Activated CD8-positive, alpha-beta T cell treated with anti-CD3 and anti-CD28 coated beads for 36 hours (primary cell): Measurements from ENCODE around the gene CCDC40. TPM values are rescaled to one million over a fixed set of nuclear protein-coding genes. Genes with fewer than 3 reads are reported as not detected.

Experiments used
- ATAC-seq: fragments of 200-7000 bp; cut with Tn5 transposase; one replicate; pipeline ENCODE4 v1.10.0; 2021; ENCODE audit warnings: mild to moderate bottlenecking, moderate library complexity
- CTCF ChIA-PET: fragments of 350-600 bp; sonication (Branson Sonifier 250); formaldehyde crosslinking; loops from one replicate; lab custom pipeline; 2021; ENCODE audit warnings: antibody characterized with exemption; lab: Charles Lee
- POLR2A ChIA-PET: fragments of 350-600 bp; sonication (Branson Sonifier 250); formaldehyde crosslinking; loops from one replicate; lab custom pipeline; 2021; ENCODE audit warnings: antibody characterized with exemption; lab: Charles Lee
- DNase-seq: peaks from one replicate; pipeline ENCODE4 v3.0.0-alpha.2; 2020
- H3K27ac Mint-ChIP-seq: one replicate; pipeline ENCODE4 v1.8.0; 2021; ENCODE audit warnings: mild to moderate bottlenecking, mixed read lengths
- H3K27me3 Mint-ChIP-seq: one replicate; pipeline ENCODE4 v1.8.0; 2021; ENCODE audit warnings: mixed read lengths
- H3K36me3 Mint-ChIP-seq: one replicate; pipeline ENCODE4 v1.8.0; 2021; ENCODE audit warnings: low read depth, mixed read lengths
- H3K4me1 Mint-ChIP-seq: one replicate; pipeline ENCODE4 v1.8.0; 2021; ENCODE audit warnings: low read depth, mixed read lengths
- H3K4me3 Mint-ChIP-seq: one replicate; pipeline ENCODE4 v1.8.0; 2021; ENCODE audit warnings: mild to moderate bottlenecking, moderate library complexity, mixed read lengths
- H3K9me3 Mint-ChIP-seq: one replicate; pipeline ENCODE4 v1.8.0; 2021; ENCODE audit warnings: mixed read lengths
- intact Hi-C: fragments of 100-400 bp; cut with micrococcal nuclease; formaldehyde crosslinking; loops from one replicate; pipeline ENCODE4 v1.10.0; 2022
- total RNA-seq, 2 experiments: library from RNA; stranded (reverse); gene quantifications; one replicate each; pipeline ENCODE4 v1.2.3, GENCODE V29; 2021
- TF ChIP-seq, protein P1 (sequence below): fragments of 200-600 bp; IDR thresholded peaks from one replicate; pipeline ENCODE4 v1.8.0; 2022; ENCODE audit warnings: antibody characterized with exemption, mild to moderate bottlenecking

CCDC40 gene
- total RNA-seq, 2 experiments from 2014 or later, result 0.54 to 0.79 TPM

DNA sequence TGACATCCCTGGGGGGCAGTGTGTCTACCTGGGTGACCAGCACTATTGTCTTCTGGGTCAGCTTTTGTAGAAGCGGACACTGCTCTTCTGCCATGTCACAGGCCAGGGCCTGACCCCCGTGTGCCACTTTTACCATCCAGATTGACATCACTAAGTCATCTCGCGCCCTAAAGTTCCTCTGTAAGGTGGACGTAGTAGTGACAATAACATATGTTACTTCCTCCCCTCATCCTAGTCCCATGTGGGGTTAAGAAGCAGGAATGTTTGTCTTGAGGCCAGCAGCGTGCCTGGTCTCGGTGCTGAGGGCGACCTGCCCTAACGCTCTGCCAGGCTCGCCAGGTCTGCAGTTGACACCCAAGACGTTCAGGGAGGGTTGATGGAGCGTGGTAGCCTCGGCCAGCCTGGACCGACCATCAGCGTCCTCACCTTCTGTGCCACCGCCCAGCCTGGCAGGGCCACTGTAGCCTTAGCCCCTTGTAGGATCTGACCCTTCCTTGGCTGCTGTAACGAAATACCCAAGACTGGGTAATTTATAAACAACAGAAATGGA lies 85.7 kb downstream of the CCDC40 start:
- Mint-ChIP-seq H3K9me3 (no peaks in the 10 kb centered on the region), H3K4me3 (no peak overlapping the region), H3K27me3 (peaks cover 4% of the 10 kb centered on the region)

DNA sequence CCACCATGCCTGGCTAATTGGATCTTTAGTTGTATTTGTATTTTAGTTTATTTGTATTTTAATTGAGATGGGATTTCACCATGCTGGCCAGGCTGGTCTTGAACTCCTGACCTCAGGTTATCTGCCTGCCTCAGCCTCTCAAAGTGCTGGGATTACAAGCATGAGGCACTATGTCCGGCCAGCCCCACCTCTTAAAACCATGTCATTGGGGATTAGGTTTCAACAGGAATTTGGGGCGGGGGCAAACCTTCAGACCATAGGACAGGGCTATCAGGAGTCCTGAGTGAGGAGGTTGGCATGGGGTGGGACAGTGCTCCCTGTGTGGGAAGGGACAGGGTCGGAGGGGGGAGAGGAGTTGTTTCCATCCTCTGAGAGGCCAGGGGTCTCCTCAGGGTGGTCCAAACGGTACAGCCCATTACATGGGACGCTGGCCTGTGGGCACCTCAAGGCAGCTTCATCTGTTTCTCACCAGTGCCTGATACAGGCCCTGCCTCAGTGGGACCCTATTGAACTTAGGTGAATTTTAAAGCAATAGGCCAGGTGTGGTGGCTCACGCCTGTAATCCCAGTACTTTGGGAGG lies 86.6 kb downstream of the CCDC40 start:
- H3K4me3 Mint-ChIP-seq, result no peak overlapping the region
- intact Hi-C loops, result no loop called here
- TF ChIP-seq, protein P1, sequence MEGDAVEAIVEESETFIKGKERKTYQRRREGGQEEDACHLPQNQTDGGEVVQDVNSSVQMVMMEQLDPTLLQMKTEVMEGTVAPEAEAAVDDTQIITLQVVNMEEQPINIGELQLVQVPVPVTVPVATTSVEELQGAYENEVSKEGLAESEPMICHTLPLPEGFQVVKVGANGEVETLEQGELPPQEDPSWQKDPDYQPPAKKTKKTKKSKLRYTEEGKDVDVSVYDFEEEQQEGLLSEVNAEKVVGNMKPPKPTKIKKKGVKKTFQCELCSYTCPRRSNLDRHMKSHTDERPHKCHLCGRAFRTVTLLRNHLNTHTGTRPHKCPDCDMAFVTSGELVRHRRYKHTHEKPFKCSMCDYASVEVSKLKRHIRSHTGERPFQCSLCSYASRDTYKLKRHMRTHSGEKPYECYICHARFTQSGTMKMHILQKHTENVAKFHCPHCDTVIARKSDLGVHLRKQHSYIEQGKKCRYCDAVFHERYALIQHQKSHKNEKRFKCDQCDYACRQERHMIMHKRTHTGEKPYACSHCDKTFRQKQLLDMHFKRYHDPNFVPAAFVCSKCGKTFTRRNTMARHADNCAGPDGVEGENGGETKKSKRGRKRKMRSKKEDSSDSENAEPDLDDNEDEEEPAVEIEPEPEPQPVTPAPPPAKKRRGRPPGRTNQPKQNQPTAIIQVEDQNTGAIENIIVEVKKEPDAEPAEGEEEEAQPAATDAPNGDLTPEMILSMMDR, result no peak
- no peaks in the 10 kb centered on the region for H3K4me1 Mint-ChIP-seq
- CTCF ChIA-PET, result interaction anchor here (1.8 kb wide), 1 partner anchor 22 kb away, joined by 10 read pairs; the partner anchor contains the start of gene GAA
- POLR2A ChIA-PET, result no interaction called here
- no peak for ATAC-seq
- no peaks in the 10 kb centered on the region for H3K9me3 Mint-ChIP-seq
- no peaks in the 10 kb centered on the region for H3K36me3 Mint-ChIP-seq
- DNase-seq, result no peak
- peaks cover 6% of the 10 kb centered on the region for H3K27me3 Mint-ChIP-seq
- H3K27ac Mint-ChIP-seq, result no peak overlapping the region

More for the DNA sequence above, 85.7 kb downstream of the CCDC40 start:
- no peak overlapping the region for H3K27ac Mint-ChIP-seq
- ChIA-PET POLR2A (interaction anchor here (0.7 kb wide), 1 partner anchor 24 kb away, joined by 3 read pairs; no protein-coding TSS in a partner anchor), CTCF (no interaction called here)
- no peaks in the 10 kb centered on the region for H3K4me1 Mint-ChIP-seq
- TF ChIP-seq, protein P1, result no peak
- H3K36me3 Mint-ChIP-seq, result no peaks in the 10 kb centered on the region
- DNase-seq, result no peak
- intact Hi-C loops, result no loop called here
- no peak for ATAC-seq

- no peaks in the 10 kb centered on the region for H3K9me3 Mint-ChIP-seq
- DNase-seq, result no peak
- H3K27ac Mint-ChIP-seq, result no peak overlapping the region
- TF ChIP-seq, protein P1, result no peak
- no peak for ATAC-seq
- H3K27me3 Mint-ChIP-seq, result peaks cover 12% of the 10 kb centered on the region
- no peak overlapping the region for H3K4me3 Mint-ChIP-seq
- no peaks in the 10 kb centered on the region for H3K36me3 Mint-ChIP-seq
- no peaks in the 10 kb centered on the region for H3K4me1 Mint-ChIP-seq
- POLR2A ChIA-PET, result interaction anchor here (1.0 kb wide), 1 partner anchor 19 kb away, joined by 4 read pairs; no protein-coding TSS in a partner anchor
- intact Hi-C loops, result no loop called here
- CTCF ChIA-PET, result interaction anchor here (1.8 kb wide), 1 partner anchor 22 kb away, joined by 10 read pairs; the partner anchor contains the start of gene GAA
Observed at GRCh38 chr17:80123791-80124190, 87.3 kb downstream of the CCDC40 start.

GRCh38 chr17:80124351-80124981 lies 88.0 kb downstream of the CCDC40 start:
- Mint-ChIP-seq H3K4me1 (no peaks in the 10 kb centered on the region), H3K27me3 (peaks cover 13% of the 10 kb centered on the region), H3K27ac (no peak overlapping the region), H3K9me3 (no peaks in the 10 kb centered on the region), H3K36me3 (no peaks in the 10 kb centered on the region), H3K4me3 (no peak overlapping the region)
- intact Hi-C loops, result no loop called here
- no peak for DNase-seq
- ChIA-PET CTCF (interaction anchor here (1.8 kb wide), 1 partner anchor 23 kb away, joined by 10 read pairs; the partner anchor contains the start of gene GAA), POLR2A (interaction anchor here (0.8 to 1.0 kb wide), 2 partner anchors 20 to 23 kb away, joined by 4 read pairs; partner anchors contain the start of gene GAA)
- no peak for ATAC-seq
- TF ChIP-seq, protein P1, result no peak
